H7 (cell line): ENCODE data around the gene WWC2. TPM values are rescaled to one million over a fixed set of nuclear protein-coding genes. Genes with fewer than 3 reads are reported as not detected.
A peak's percentile ranks its signal among the peaks of the same experiment; 100 is the strongest.

Source experiments
- DNase-seq: peaks from one replicate; pipeline ENCODE4 v3.0.0; 2012
- H3K27me3 ChIP-seq: 2 replicates; pipeline ENCODE4 v1.6.0; 2011; ENCODE audit warnings: mild to moderate bottlenecking, low read length; ENCODE audit not compliant: control insufficient read depth, insufficient read depth
- H3K36me3 ChIP-seq: replicated peaks from 2 replicates; pipeline ENCODE4 v1.5.1; 2011; ENCODE audit warnings: low read length; ENCODE audit not compliant: control insufficient read depth, insufficient read depth
- H3K4me3 ChIP-seq: 2 replicates; pipeline ENCODE4 v1.5.1; 2011; ENCODE audit warnings: low read depth, mild to moderate bottlenecking, control low read depth, low read length, moderate library complexity; ENCODE audit not compliant: insufficient read depth
- total RNA-seq: library from RNA; depleted of rRNA; stranded (reverse); fragments of >200 nt; shearing (Covaris generic); gene quantifications from 2 replicates; pipeline ENCODE4 v1.2.3, GENCODE V29; 2014

Gene WWC2
- total RNA-seq, 1 experiment from 2014 or later = 28.7 TPM

DNA sequence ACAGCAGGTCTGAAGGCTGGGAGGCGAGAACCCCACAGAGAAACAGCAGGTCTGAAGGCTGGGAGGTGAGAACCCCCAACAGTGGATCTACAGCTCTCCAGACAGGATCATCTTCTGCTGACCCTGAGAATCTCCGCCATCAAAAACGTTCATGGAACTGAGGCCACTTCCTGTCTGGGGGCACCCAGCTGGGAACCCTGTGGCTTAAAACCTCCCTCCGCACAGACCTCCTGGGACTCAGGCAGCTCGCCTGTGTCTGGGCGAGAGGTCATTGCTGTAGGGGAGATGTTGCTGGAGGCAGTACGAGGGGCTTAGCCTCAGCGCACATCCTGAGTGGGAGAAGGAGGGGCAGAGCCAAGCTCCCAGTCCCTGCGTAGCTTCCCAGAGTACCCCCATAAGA is 238.3 kb downstream of the WWC2 start:
- Histone ChIP-seq H3K27me3 (no peaks in the 10 kb centered on the region), H3K4me3 (no peak overlapping the region), H3K36me3 (no peaks in the 10 kb centered on the region)
- no peak for DNase-seq

DNA sequence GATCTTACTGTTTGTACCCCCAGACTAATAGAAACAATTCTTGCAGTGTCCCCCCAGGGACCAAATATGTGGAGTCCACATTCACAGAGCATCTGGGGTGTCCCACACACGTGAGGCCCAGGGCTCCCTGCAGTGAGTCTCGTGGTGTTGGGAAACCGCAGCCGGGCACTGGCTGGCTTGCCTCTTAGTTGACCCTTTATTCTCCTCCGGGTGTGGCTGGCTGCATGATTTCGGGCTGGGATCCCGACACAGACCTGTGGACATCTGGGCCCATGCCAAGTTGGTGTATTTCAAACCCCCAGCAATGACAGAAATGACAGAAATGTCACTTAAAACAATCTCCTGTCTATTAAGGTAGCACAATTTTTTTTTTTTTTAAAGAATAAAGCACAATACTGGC is 238.8 kb downstream of the WWC2 start:
- Histone ChIP-seq H3K4me3 (no peak overlapping the region), H3K27me3 (no peaks in the 10 kb centered on the region), H3K36me3 (no peaks in the 10 kb centered on the region)
- no peak for DNase-seq

DNA sequence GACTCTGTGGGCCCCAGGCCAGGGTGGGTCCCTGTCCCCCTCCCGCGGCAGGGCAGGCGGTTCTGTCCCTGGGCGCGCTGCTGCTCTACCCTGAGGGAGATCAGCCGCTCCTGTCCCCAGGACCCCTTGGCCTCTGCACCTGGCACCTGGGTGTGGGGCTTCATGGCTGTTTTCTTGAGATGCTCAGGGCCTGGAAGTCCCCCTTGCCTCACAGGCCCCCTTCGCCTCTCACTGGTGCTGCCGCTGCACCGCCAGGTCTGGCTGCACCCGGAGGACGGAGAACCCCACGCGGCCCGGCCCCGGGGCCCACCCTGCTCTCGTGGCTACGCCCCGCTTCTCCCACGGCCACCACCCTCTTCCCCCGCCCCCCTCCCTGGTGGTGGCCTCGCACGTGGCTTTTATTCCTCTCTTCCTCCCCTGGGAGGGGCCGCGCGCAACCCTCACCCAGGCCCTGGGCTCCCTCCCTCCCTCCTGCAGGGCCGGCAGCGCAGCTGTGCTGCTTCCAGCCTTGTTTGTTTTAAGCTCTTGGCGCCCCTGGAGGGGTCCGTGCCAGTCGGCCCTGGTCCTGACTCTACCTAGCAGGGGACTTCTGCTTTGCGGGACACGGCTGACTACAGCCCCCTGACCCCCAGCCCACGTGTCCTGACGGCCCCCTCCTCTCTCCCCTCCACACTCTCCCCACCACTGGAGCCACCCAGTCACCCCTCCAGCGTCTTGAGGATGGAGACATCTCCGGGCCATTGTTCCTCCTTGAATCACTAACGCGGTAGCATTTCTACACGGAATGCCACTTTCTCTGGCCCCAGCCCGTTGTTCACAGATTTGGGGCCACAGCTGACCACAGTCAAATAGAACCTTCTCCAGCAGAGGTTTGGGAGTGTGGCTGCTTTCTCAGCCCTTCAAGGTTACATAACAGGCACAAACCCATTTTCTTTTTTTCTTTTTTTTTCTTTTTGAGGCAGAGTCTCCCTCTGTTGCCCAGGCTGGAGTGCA is 243.8 kb downstream of the WWC2 start:
- H3K4me3 ChIP-seq = no peak overlapping the region
- no peaks in the 10 kb centered on the region for H3K36me3 ChIP-seq
- DNase-seq = peak; percentile 69
- no peaks in the 10 kb centered on the region for H3K27me3 ChIP-seq

- Histone ChIP-seq H3K27me3 (no peaks in the 10 kb centered on the region), H3K36me3 (no peaks in the 10 kb centered on the region), H3K4me3 (no peak overlapping the region)
- DNase-seq = no peak
These were observed 244.7 kb downstream of the WWC2 start for GRCh38 chr4:183343730-183344129.

DNA sequence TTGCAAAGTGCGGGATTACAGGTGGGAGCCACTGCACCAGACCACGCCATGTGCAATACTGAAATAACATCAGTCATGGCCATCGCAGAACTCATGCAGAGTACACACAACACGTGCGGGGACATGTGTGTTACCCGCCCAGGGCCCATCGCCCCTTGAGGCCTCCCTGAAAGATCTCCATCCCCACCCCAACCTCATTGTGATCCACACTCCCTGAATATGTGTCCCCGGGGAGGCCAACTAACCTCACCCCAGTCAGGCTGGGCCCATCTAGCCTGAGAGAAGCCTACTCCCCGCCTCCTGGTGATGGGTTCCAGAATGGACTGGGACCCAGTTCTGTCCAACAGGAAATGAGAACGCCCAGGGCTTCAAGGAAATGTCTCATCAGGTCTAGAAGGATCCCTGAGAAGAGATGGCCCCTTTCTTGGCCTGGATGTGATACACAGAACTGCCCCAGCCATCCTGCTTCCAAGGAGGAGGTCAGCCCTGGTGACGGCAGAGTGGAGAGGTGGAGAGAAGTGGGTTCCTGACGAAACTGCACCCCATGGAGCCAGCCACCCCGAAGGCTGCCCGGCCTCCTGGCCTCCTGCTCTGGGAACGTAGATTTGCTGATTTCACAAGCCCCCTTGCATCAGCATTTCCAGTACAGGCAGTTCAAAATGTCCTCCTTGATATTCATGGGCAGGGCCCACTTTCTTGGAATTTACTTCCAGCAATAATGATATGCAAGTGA is 245.6 kb downstream of the WWC2 start:
- Histone ChIP-seq H3K27me3 (no peaks in the 10 kb centered on the region), H3K4me3 (no peak overlapping the region), H3K36me3 (no peaks in the 10 kb centered on the region)
- no peak for DNase-seq

- DNase-seq = no peak
- Histone ChIP-seq H3K27me3 (no peaks in the 10 kb centered on the region), H3K4me3 (no peak overlapping the region), H3K36me3 (no peaks in the 10 kb centered on the region)
These were observed 246.2 kb downstream of the WWC2 start for GRCh38 chr4:183345261-183345660.

GRCh38 chr4:183347146-183347545 is 248.1 kb downstream of the WWC2 start:
- H3K4me3 ChIP-seq = no peak overlapping the region
- DNase-seq = no peak
- H3K36me3 ChIP-seq = no peaks in the 10 kb centered on the region
- no peaks in the 10 kb centered on the region for H3K27me3 ChIP-seq

DNA sequence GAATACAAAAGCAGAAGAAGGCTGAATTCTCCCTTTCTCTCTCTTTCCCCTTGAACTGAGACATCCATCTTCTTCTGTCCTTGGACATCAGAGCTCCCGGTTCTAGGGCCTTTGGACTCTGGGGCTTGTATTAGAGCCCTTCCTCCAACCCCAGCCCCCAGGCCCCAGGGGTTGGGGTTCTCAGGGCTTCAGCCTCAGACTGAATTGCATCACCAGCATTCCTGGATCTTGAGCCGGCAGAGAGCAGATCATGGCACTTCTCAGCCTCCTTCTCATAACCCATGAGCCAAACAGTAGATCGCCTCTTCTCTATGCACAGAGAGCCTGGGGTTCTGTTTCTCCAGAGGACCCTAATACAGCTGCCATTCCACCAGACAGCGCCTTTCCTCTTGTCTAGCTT is 248.5 kb downstream of the WWC2 start:
- Histone ChIP-seq H3K4me3 (no peak overlapping the region), H3K36me3 (no peaks in the 10 kb centered on the region), H3K27me3 (no peaks in the 10 kb centered on the region)
- DNase-seq = no peak

DNA sequence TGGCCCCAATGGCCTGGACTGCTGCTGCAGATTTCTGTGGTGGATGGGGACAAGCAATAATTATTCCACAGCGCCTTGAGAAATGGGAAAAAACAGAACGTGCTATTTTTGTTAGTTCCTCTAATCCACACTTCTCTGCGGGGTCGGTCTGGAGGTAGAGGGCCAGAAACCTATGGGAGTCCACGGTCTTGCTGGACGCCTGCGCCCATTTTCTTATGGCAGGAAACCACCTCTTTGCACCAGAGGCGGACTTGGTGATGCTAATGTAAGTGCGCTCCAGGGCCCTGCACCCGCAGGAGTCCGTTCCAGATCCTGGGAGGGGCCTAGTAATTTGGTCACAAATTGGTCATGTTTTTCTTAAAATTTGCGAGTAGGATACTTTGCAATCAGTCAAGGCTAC is 249.1 kb downstream of the WWC2 start:
- Histone ChIP-seq H3K36me3 (no peaks in the 10 kb centered on the region), H3K27me3 (no peaks in the 10 kb centered on the region), H3K4me3 (no peak overlapping the region)
- no peak for DNase-seq

DNA sequence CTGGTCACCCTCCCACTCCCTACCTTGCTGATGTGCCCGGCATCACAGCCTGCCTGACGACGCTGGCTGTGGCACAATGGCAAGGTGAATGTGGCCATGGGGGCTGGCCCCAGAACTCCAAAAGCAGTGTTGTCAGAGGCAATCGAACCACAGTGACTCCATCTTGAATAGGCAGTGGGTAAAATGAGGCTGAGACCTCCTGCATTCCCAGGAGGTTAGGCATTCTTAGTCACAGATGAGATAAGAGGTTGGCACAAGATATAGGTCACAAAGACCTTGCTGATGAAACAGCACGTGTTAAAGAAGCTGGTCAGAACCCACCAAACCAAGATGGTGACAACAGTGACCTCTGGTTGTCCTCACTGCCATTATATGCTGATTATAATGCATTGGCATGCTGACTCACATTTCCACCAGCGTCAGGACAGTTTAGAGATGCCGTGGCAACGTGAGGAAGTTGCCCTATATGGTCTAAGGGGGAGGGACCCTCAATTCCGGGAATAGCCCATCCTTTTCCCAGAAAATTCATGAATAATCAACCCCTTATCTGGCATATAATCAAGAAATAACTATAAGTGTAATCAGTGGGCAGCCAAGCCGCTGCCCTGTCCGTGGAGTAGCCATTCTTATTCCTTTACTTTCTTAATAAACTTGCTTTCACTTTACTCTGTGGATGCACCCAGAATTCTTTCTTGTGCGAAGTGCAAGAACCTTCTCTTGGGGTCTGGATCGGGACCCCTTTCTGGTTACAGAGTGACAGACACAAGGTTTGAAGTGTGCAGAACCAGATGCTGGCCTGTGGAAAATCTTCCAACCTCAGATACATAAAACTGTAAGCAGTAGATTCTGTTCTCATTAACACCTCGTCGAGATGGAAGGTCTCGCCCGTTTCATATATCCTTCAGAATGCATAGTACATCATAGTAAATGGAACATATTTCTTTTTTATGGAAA is 249.9 kb downstream of the WWC2 start:
- Histone ChIP-seq H3K4me3 (no peak overlapping the region), H3K27me3 (no peaks in the 10 kb centered on the region), H3K36me3 (no peaks in the 10 kb centered on the region)
- no peak for DNase-seq

DNA sequence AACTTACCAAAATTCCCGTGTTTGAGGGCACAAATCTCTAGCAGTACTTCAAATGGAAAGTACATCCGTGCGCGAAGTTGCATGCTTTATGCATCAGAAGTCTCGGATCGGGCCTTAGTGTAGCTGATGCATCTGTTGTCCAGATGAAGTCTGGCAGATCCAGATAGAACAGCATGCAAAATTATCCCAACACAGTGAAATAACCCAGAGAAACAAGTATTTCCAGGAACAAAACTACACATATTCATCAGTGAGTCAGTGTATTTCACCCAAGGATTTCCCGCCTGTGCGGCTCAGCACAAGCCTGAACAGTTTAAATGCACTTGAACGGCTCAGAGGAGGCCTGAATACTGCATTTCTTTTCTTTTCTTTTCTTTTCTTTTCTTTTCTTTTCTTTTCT is 250.6 kb downstream of the WWC2 start:
- no peak for DNase-seq
- H3K4me3 ChIP-seq = no peak overlapping the region
- H3K36me3 ChIP-seq = no peaks in the 10 kb centered on the region
- no peaks in the 10 kb centered on the region for H3K27me3 ChIP-seq

DNA sequence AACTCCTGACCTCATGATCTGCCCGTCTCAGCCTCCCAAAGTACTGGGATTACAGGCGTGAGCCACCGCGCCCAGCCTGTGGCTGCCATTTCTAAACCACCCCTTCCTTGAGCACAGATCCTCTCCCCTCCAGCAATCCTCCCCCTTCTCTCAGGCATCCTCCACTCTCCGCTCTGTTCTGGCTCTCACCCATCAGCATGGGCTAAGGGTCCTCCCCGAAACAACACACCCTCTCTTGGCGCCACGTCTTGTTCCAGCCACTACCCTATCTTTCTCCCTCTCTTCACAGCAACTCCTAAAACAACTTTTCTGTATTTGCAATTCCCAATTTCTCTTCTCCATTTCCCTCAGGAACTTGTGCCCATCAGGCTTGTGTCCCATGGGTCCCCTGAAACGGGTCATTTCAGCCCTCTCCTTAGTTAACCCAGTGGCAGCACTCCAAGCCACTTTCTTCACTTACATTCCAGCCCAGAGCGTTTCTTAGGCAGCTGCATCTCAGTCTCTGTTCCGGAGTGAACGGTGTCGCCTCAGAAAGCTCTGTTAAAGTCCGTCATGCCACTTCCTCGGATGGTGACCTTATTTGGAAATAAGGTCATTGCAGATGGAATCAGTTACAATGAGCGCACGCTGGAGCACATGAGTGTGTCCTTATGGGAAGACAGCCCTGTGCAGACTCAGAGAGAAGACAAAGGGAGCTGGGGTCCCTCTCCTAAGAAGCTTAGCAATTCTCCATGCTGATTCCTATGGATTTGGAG is 251.4 kb downstream of the WWC2 start:
- H3K27me3 ChIP-seq = no peaks in the 10 kb centered on the region
- no peaks in the 10 kb centered on the region for H3K36me3 ChIP-seq
- no peak overlapping the region for H3K4me3 ChIP-seq
- no peak for DNase-seq

DNA sequence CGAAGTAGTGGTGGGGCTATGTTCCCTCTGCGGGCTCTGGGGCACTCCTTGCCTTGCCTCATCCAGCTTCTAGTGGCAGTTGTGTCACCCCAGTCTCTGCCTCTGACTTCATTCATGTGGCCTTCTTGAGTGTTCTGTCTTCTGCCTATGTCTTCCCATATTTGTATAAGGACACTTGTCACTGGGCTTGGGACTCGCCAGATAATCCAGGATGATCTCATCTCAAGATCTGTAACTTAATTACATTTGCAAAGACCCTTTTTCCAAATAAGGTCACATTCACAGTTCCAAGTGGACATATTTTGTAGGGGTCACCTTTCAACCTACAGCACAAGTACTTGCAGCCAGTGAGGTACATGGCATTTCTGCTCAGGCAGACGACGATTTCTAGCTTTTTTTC is 253.5 kb downstream of the WWC2 start:
- Histone ChIP-seq H3K36me3 (no peaks in the 10 kb centered on the region), H3K27me3 (no peaks in the 10 kb centered on the region), H3K4me3 (no peak overlapping the region)
- DNase-seq = no peak

- no peak overlapping the region for H3K4me3 ChIP-seq
- H3K36me3 ChIP-seq = no peaks in the 10 kb centered on the region
- no peak for DNase-seq
- H3K27me3 ChIP-seq = no peaks in the 10 kb centered on the region
These were observed 254.5 kb downstream of the WWC2 start for GRCh38 chr4:183353557-183353956.
